GM12891 (cell line): ENCODE measurements around the gene COMMD8.

Source experiments
- PAX5 ChIP-seq: IDR thresholded peaks from 2 replicates; pipeline ENCODE4 v1.6.1; 2011; ENCODE audit warnings: low read length, moderate library complexity, mild to moderate bottlenecking; ENCODE audit not compliant: insufficient read depth, severe bottlenecking
- POLR2A ChIP-seq: IDR thresholded peaks from 2 replicates; pipeline ENCODE4 v1.6.1; 2011; ENCODE audit warnings: low read depth, low read length, control low read depth
- POLR2AphosphoS5 ChIP-seq: IDR thresholded peaks from 2 replicates; pipeline ENCODE4 v1.6.1; 2011; ENCODE audit warnings: low read depth, low read length, control low read depth
- SPI1 ChIP-seq: IDR thresholded peaks from 2 replicates; pipeline ENCODE4 v1.6.1; 2011; ENCODE audit warnings: low read depth, low read length, control low read depth
- TAF1 ChIP-seq: IDR thresholded peaks from 2 replicates; pipeline ENCODE4 v1.6.1; 2011; ENCODE audit warnings: low read depth, low read length, control low read depth

DNA sequence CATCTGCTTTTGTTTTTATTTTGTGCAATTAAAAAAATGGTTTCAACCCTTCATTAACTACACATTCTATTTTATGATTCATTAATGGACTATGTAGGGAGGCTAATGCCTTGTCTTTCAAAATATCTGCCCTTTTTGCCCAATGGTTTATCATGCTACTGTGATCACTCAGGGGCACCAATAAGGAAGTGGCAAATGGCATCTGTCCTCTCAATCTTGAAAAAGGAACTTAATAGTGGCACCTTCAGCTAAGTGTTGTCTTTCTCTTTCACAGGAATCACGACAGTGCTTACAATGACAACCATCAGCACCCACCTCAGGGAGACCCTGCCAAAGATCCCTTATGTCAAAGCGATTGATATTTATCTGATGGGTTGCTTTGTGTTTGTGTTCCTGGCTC lies 57.1 kb downstream of the COMMD8 start:
- no peak for TF ChIP-seq POLR2A
- no peak for TF ChIP-seq POLR2AphosphoS5
- TF ChIP-seq TAF1 = no peak
- TF ChIP-seq PAX5 = no peak
- TF ChIP-seq SPI1 = no peak
